Right renal pelvis (tissue), 4 donors: ENCODE results near the gene OPTC. TPM values are rescaled to one million over a fixed set of nuclear protein-coding genes. Genes with fewer than 3 reads are reported as not detected.

Source experiments
- DNase-seq, 4 donors: peaks; one replicate each; pipeline ENCODE4 v3.0.0-alpha.2; 2013; ENCODE audit warnings: low read depth in 4 of 4, low spot score in 3 of 4, missing footprints in 1 of 4
- polyA plus RNA-seq, 4 donors: library from polyadenylated mRNA; unstranded; fragments of 120-200 nt; gene quantifications; one replicate each; pipeline ENCODE4 v1.2.1, GENCODE V29; 2013; ENCODE audit not compliant: insufficient read length in 4 of 4

The OPTC gene
- polyA plus RNA-seq, 4 donors = not detected

GRCh38 chr1:203555076-203555475 is 61.1 kb downstream of the OPTC start:
- DNase-seq = no peak

GRCh38 chr1:203555511-203556046 is 61.6 kb downstream of the OPTC start:
- DNase-seq = no peak

DNA sequence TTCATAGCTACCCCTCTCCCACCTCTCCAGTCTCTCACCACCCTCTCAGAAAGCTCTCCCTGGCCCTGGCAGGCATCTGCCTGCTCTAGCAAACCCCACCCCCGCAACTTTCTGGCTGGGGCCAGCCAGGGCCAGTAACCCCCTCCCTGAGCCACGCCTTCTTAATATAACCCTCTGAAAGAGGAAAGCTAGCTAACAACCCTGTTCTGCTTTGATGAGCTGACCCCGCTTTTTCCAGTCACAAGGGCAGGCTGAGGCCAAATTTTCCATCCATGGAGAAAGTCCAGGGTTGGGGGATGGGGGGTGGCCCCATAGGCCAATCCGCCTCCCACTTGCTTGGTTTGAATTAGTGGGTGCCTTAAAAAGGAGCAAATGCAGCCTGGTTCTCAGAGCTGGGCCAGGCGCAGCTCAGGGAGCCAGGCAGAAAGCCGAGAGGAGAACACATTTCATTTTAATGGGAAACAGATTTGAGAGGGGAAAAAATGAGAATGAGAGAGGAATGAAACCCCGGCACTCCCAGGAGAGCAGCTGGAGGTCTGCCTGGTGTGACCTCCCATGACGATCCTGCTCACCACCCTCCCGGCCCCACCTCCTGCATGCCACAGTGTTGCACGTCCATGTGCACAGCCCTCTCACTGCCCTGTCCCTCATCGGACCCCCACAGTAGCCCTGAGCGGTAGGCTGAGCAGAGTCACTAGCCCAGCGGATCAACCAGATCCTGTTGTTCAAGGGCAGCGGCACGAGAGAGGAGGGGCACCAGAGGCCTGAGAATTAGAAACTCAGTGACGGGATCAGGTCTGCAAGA is 62.3 kb downstream of the OPTC start:
- peak in 2 of 4 donors; percentile 25 to 45 for DNase-seq

- no peak for DNase-seq
These were observed 63.4 kb downstream of the OPTC start for GRCh38 chr1:203557390-203557789.

GRCh38 chr1:203558064-203558760 is 64.3 kb downstream of the OPTC start:
- DNase-seq = no peak

Other genes with a start within 250 kb of the OPTC start
- gene BTG2, start 188.6 kb upstream of the OPTC start, polyA plus RNA-seq = 100 to 1,000 TPM; 101 to 178 (median 139) TPM
- gene FMOD, start 143.0 kb upstream of the OPTC start, polyA plus RNA-seq = 10 to 100 TPM; 45.5 to 58.0 (median 55.7) TPM
- 1 to 10 TPM; 4.4 to 7.5 (median 4.6) TPM for gene PRELP, start 18.3 kb upstream of the OPTC start, polyA plus RNA-seq
- gene ATP2B4, start 132.7 kb downstream of the OPTC start, polyA plus RNA-seq = 10 to 100 TPM; 61.9 to 66.1 (median 62.9) TPM